PC-9 (cell line): ENCODE measurements around the gene NEDD4.

ENCODE experiments used
- CTCF ChIP-seq: fragments of 200-600 bp; sonication (generic); conservative IDR thresholded peaks from 2 replicates; pipeline ENCODE4 v1.6.1; 2017; ENCODE audit warnings: mixed run types, antibody characterized with exemption, mild to moderate bottlenecking, moderate library complexity
- EZH2 ChIP-seq: fragments of 200-600 bp; sonication (generic); IDR thresholded peaks from 2 replicates; pipeline ENCODE4 v1.8.0; 2017; ENCODE audit warnings: antibody characterized with exemption, low read depth

- TF ChIP-seq CTCF = no peak
- TF ChIP-seq EZH2 = no peak
Observed at GRCh38 chr15:55902981-55903380, 90.4 kb downstream of the NEDD4 start.
